GM21529 (cell line): ENCODE measurements around the gene GRIA3.
"Not testable (repeated sequence)": the region's sequence is repeated elsewhere in the genome, so short reads cannot be mapped to it uniquely, and the experiment has no call there.

Experiments
- ATAC-seq: cut with Tn5 transposase; IDR thresholded peaks from one replicate; pipeline ENCODE4 v1.9.1; 2021; ENCODE audit not compliant: unreplicated experiment

Gene GRIA3

DNA sequence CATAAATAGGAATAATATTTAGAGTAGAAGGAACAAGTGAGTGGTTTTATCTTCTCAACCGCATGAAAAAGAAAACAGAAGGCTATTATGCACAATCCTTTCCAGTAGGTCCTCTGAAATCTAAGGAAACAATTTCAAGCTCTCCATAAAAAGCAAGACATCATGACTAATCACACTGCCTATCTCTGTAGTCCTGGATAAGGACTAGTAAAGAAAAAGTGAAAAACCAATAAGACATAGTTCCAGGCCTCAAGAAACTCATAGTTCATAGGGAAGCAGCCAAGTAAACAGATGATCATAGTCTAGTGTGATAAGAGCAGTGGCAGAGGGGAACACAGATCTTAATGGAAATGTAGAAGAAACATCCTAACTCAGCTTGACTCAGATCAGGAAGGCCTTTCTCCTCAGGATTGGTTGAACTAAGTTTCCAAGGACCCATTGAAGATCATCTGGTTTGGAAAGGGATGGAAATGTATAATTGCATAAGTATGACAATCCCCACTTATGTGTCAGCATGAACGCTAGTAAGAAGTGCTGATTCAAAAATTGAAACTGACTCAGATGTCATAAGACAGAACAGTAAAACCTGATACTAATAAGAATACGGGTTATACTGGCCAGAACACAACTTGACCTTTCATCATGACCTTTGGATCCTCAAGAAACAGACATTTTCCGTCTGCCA, 155.3 kb downstream of the GRIA3 start:
- peak; percentile 60 for ATAC-seq

DNA sequence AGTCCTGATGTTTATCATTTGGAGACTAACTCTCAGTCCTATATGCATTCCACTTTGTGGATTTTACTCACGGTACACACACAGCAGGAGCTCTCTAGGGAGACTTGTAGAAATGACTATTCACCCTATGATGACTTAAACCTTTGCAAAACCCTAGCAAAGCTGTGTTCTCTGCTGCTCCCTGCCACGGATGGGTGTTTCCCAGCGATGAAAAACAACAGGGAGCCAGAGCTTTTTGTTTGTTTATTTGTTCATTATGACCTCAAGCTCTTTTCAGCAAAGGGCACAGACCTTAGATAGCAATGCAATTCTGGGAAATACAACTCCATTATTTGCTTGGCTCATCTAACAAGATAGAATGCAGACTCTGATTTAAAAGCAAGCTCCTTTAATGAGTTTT, 156.6 kb downstream of the GRIA3 start:
- ATAC-seq, result peak; percentile 45

DNA sequence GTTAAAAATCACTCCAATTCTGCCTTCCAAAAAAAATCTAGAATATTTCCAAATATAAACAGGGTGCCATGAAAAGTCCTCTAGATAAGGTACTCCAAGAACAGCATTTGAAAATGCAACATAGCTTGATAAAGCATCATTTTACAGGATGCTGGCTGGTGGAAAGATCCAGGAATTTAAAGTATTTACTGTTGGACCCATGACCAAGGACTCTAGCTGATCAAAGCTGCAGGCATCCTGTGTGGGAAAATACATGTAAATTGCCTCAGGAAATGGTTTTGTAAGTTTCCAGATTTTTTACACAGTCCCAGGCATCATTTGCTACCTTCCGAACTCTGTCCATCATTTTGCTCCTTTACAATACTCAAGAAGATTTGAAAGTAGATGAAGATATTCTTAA, 164.4 kb downstream of the GRIA3 start:
- no peak for ATAC-seq

DNA sequence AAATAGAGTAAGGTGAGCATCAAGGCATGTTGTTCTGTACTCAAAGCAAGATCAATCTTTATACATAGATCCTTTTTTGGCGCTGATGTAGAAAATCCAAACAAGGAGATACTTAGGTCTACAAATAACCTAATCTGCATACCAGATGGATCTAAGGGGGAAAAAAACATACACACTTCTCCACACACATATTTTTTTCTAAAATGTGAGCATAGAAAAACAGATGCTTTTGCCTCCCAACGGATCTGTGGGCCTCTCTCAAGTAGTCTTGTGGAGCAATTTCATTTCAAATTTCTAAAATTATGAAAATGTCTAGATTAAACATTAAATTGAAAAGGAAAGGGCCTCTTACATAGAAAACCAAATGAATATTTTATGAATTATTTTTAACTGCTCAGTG, 166.1 kb downstream of the GRIA3 start:
- no peak for ATAC-seq

DNA sequence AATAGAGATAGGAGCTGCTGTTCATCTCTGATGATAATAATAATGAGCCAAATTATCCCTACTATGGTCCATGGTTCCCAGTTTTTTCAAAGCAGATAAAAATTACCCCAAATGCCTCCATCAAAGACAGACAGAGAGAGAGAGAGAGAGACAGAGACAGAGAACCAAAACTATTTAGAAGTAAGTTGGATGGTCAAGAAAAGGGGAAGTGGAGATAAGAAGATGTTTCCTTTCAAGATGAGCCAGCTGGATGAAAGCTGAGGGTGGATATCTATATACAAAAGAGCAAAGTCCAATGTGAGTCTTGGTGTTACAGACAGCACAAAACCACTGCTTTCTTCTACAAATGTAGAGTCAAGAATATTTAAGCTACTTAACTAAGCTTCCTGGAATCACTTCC, 173.9 kb downstream of the GRIA3 start:
- peak; percentile 98 for ATAC-seq

DNA sequence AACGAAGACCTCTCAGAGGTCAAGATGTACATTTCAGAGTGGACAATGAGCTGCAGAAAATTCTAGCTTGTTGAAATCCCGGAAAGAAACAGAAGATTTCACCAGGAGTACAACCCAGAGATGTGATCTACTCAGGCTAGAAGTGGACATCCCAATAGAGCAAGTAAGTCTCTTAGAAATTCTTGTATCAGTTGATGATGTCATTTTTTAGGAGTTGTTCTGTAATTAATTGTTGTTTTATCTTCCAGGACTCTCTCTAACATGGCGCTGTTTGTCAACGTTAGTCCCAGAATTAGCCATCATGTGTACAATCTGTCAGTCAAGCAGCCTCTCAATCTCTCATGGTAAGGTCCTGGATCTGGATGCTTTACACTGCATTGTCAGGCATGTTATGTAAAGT, 174.4 kb downstream of the GRIA3 start:
- no peak for ATAC-seq

DNA sequence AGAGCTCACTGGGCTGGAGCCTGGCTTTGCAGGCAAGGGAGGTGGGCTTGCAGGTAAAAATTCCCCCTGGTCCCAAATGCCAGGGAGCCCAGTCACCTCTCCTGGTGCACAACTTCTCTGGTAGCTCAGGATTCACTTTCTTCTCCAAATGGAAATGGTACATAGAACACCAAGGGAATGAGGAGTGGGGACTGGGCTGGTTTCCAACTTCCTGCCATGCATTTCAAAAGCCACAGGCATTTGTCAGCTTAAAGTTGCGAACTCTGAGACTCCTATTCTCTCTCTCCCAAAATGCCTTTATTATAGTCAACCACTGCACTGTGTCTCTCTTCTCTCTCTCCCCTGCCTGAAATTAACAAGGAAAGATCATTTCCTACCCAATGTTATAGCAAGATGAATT, 177.3 kb downstream of the GRIA3 start:
- ATAC-seq, result no peak

DNA sequence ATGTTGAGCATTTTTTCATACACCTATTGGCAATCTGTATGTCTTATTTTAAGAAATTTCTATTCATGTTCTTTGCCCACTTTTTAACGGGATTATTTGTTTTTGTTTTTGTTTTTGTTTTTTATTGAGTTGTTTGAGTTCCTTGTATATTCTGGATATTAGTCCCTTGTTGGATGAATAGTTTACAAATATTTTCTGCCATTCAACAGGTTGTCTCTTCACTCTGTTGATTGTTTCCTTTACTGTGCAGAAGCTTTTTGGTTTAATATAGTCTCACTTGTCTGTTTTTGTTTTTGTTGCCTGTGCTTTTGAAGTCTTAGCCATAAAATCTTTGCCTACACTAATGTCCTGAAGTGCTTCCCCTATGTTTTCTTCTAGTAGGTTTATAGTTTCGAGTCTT, 202.1 kb downstream of the GRIA3 start:
- ATAC-seq, result not testable (repeated sequence)

DNA sequence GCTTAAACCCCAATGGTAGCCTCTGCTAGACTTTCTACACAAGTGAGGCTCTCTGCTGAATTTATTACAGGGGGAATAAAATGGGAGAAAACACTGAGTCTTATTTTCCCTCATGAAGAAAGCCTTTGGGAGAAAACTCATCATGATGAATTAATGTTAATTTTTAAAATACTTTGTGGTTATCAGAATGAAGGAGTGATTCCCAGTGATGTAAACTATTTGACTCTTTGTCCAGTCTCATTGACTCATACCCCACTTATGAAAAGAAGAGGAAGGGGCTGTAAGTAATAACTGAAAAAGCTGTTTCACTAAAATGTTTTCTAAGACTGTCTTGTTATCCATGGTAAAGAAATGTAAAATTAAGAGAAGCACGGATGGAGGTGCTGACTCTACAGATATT, 208.8 kb downstream of the GRIA3 start:
- ATAC-seq, result no peak

DNA sequence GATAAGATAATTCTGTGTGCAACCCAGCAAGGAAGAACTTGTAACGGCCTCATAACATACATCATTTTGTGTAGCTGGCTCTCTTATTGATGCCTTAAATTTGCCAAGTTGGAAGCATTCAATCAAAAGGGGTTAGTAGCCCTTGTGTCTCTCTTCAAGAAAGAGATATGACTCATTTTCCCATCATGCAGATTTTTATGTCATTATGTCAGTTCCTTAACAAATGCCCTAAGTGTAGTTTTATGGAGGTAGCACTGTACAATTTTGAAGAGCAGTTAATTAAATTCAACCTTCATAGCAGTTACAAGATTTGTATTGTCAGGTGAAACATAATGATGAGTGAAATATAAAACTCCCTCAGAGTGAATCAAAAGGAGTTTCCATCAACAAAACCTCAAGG, 215.6 kb downstream of the GRIA3 start:
- ATAC-seq, result no peak

DNA sequence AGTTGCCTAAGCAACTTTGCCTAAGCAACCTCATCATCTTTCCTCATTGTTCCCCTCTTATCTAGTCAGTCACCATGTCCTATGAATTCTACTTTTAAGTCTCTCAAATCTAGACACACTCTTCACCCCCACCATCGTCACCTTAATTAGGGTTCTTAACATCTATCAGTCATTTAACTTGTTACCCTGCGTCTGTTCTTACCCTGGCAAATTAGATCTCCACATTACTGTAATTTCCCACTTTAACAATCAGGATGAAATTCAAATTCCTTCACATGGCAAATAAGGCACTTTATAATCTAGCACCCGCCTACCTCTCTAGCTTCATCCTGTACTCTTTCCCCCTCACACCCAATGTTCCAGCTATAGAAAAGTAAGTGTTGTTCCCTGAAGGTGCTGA, 221.2 kb downstream of the GRIA3 start:
- no peak for ATAC-seq

DNA sequence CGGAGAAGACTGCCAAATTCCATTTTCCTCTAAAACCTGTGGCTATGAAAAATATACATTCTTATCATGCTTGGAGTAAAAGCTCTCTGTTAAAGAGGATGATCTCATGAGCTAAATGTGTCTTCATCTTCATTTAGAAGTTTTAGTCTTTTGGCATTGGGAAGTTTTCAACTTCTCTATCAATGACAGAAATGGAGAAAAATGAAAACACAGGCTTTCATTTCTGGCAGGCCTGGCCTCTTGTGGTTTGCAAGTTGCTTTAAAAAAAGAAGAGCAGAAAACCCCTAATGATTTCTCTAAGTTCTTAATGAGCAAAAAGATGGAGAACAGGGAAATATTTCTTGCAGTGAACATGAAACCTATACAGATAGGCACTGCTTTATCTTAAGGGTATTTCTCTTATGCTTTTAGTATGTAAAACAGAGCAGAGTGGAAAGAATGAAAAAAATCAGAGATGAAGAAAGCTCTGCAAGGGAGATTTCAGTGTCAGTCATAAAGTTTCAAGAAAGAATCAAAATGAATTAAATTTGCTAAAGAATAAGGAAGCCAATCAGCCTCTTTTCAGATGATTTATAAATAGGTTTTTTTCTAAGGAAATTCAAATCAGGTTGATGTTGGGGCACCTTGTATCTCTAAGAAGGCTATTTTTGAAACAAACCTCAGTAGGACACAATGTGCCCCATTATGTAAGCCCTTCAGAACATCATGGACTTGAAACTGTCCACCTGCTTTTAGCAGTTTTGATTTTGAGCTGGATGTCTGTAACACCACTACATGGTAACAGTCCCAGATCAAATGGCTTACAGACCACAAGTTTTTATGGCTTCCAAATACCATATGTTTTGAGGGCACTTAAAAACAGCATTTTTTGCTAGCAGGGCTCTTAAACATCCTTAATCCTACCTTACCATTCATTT, 225.0 kb downstream of the GRIA3 start:
- ATAC-seq, result peak; percentile 45

DNA sequence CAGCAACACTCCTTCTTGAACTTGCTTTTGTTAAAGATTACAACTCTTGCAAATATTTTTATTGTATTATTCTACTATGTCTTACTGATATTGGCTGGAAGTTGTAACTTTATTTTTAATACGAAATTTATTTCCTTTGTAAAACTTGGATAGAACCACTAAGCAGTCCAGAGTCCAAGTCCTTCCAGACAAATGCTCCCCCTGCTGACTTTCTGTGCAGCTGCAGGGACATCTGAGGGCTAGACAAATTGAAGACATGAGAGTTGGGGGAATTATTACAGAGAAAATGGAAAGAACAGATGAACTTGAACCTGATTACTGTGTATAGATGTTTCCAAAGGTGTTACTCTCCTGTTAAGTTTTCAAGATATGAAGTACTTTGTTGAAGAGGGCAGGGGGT, 238.8 kb downstream of the GRIA3 start:
- ATAC-seq, result no peak

DNA sequence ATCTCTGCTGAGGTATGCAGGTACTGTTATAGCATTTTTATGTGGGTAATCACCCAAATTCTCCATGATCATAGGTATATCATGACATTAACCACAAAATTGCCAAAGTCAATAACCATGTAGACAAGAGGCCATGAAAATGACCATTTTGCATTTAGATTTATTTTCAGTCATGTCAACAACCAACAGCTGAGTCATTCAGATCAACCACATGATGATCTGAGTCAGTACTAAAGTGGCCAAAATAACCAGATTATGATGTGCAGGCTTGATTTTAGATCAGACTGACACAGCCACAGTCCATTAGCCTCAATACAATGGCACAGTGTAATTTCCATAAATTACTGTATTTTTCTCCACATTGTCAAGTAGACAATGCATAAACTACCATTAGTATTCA, 240.5 kb downstream of the GRIA3 start:
- ATAC-seq, result peak; percentile 86

DNA sequence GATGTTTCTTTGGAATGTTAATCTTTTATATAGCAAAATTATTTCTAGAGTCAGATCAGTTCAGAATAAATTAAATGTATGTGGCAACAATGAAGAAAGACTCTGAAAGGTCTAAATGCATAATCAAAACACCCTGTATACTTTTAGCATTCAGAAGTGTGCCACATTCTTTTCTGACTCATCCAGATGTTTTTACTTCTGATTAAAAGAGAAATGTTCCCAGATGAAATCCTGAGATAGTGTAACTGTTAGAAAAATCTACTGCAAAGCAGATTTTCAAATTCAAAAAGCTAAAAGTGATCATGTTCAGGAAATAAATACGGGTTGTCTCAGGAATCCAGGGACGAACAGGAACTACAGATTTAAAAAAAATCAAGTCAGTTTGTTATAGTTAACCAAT, 241.4 kb downstream of the GRIA3 start:
- no peak for ATAC-seq

DNA sequence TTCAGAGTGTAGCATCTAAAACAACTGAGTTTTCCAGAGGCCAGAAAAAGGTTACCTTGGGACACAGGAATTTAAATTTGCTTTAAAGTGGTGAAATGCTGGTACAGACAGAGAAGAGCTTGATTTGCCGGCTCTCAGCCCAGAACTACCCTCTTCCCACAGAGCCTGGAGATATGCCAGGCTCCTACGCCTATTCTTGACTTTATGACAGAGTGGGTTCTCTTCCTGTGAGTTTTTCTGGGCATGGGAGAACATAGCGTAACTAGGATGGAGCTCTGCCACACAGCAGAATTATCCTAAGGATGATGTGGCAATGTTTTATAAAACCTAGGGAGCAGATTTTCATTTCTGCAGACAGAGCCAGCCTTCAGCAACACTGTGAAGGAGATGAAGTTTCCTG, 241.8 kb downstream of the GRIA3 start:
- ATAC-seq, result no peak

DNA sequence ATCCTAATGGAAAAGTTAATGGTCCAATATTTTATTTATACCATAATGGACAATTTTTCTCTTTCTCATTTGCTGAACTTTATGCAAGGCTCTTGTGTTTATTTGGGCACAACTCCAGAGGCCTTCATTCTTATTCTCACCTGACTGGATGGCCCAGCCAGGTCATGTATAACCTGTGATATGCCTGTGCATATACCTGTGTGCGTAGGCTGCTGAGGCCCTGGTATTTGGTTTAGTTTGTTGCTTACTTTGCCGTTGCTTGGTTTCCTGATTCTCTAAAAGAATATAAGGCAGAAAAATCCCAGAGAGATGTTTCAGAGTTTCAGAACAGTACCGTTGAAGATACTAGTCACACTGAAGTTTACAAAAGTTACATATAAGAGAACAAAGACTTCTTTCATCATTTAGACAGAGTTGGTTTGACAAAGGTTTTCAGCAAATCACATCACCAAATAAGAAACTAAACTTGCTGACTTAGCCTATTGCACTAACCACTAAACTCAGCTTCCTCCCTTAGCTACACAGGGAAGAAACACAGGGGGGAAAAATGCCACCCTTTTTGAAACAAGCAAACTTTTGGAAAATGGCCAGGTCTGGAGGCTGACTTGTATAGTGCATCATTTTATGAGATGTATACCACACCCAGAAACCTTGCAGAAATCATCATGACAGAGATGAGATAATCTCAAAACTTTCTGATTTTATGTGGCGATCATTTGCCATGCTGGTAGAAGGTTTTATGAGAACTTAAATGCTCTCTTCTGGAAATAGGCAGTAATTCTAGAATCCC, 248.5 kb downstream of the GRIA3 start:
- ATAC-seq, result no peak

DNA sequence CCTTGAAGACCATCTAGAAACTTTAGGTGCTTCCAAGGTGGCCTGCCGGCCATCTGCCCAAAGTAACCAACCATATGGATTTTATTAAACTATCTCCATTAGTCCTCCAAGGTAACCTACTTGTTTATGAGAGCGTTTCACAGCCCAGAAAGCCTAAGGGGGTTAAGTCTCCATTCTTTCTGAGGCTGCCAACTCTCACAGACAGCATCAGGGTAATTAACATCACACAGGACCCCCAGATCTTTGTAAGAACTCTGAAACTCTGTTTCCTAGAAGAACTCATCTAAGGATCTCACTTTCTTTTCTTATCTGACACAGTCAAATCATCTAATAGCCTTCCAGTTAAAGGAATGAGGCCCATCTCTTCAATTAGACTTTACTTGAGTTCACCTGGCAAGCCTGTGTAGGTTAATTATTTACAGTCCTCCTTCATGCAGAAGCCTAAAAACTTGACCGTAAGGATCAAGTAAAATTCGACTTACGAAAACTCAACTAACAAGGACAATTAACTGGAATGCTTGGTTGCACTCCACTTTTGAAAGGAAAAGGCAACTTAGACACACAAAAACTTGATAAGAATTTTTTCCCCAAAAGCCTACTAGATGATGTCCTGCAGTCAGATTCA, 252.5 kb downstream of the GRIA3 start:
- ATAC-seq, result no peak

DNA sequence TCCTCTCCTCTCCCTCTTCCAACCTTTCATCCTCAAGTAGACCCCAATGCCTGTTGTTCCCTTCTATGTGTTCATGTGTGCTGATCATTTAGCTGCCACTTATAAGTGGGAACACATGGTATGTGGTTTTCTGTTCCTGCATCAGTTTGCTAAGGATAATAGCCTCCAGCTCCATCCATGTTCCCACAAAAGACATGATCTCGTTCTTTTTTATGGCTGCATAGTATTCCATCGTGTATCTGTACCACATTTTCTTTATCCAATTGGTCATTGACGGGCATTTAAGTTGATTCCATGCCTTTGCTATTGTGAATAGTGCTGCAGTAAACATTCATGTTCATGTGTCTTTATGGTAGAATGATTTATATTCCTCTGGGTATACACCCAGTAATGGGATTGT, 255.8 kb downstream of the GRIA3 start:
- ATAC-seq, result not testable (repeated sequence)

DNA sequence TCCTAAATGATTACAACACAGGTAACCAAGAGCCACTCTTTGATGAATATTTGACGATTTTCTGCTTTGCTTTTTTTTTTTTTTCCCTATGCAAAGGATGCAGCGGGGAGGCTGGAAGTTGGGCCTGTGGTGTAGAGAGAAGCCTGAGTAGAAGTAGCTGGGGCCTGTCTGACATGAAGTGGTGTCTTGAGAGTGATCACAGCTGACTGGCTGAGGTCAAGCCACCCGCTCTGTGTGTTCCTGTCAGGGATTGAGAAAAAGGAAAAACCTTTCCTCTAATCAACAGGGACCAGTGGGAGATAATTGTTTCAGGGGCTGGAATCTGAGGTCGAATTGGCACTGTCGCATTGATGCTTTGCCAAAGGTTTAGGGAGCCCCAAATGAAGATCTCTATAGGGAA, 258.7 kb downstream of the GRIA3 start:
- no peak for ATAC-seq

DNA sequence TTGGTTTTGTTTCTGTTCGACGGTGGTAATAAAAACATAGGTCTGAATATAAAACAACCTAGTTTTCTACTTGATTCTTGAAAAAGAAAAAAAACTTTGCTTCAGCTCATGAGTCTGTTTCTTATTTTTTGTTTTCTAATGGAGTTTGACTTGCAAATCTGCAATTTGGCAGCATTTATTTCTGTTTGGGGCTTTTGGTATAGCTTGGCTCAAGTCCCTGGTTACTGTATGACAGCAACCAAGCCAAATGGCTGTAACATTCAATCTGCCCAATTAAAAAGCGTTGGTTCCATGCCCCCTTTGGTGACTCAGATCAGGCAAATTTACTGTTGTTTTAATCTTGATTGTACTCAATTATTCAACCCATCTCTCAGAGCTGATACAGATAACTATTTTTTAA, 263.4 kb downstream of the GRIA3 start:
- no peak for ATAC-seq
